Natural killer cell (primary cell): ENCODE measurements around the gene ZFP62. TPM values are rescaled to one million over a fixed set of nuclear protein-coding genes. Genes with fewer than 3 reads are reported as not detected.

Experiments used
- ATAC-seq, 3 donors: fragments of 150-1000 bp in 2 of 3; fragments of 200-7000 bp in 1 of 3; cut with Tn5 transposase; 1 replicate in 1 of 3; 2 replicates in 2 of 3; pipeline ENCODE4 v1.10.0; 2021; ENCODE audit warnings: mild to moderate bottlenecking in 2 of 3, moderate library complexity in 2 of 3
- DNase-seq, 2 donors: peaks; one replicate each; pipeline versions ENCODE4 v3.0.0 to v3.0.0-alpha.2; 2013 to 2021; ENCODE audit warnings: mixed read lengths in 1 of 2
- H3K27ac ChIP-seq: one replicate; pipeline ENCODE4 v1.5.1; 2013; ENCODE audit warnings: mild to moderate bottlenecking, low read length
- H3K27me3 ChIP-seq: one replicate; pipeline ENCODE4 v1.6.1; 2013; ENCODE audit warnings: low read length; ENCODE audit not compliant: control insufficient read depth, insufficient read depth
- H3K36me3 ChIP-seq: one replicate; pipeline ENCODE4 v1.6.1; 2013; ENCODE audit warnings: low read length; ENCODE audit not compliant: control insufficient read depth, insufficient read depth
- H3K4me1 ChIP-seq: one replicate; pipeline ENCODE4 v1.6.1; 2013; ENCODE audit warnings: low read length; ENCODE audit not compliant: control insufficient read depth, insufficient read depth
- H3K4me3 ChIP-seq: one replicate; pipeline ENCODE4 v1.5.1; 2013; ENCODE audit warnings: low read length
- H3K9me3 ChIP-seq: one replicate; pipeline ENCODE4 v1.6.1; 2013; ENCODE audit warnings: low read length; ENCODE audit not compliant: control insufficient read depth, insufficient read depth
- H3K27ac Mint-ChIP-seq, 2 donors: one replicate each; pipeline ENCODE4 v1.8.0; 2022; ENCODE audit warnings: mild to moderate bottlenecking in 2 of 2, mixed read lengths in 2 of 2, moderate library complexity in 1 of 2
- H3K27me3 Mint-ChIP-seq, 2 donors: one replicate each; pipeline ENCODE4 v1.8.0; 2022; ENCODE audit warnings: low read depth in 2 of 2, mixed read lengths in 2 of 2
- H3K36me3 Mint-ChIP-seq: one replicate; pipeline ENCODE4 v1.8.0; 2022; ENCODE audit warnings: mixed read lengths
- H3K4me1 Mint-ChIP-seq, 2 donors: one replicate each; pipeline ENCODE4 v1.8.0; 2022; ENCODE audit warnings: mixed read lengths in 2 of 2
- H3K4me3 Mint-ChIP-seq: one replicate; pipeline ENCODE4 v1.8.0; 2022; ENCODE audit warnings: mild to moderate bottlenecking, moderate library complexity, mixed read lengths
- H3K9me3 Mint-ChIP-seq, 2 donors: one replicate each; pipeline ENCODE4 v1.8.0; 2022; ENCODE audit warnings: mixed read lengths in 2 of 2
- CTCF ChIP-seq: fragments of 200-600 bp; IDR thresholded peaks from one replicate; pipeline ENCODE4 v1.8.0; 2022; ENCODE audit warnings: antibody characterized with exemption
- WGBS: methylation state at CpG from one replicate; pipeline ENCODE4 v1.1.7; 2013; ENCODE audit warnings: missing lambda C conversion rate; ENCODE audit not compliant: insufficient coverage; 5-methylcytosine and 5-hydroxymethylcytosine counted together
- intact Hi-C: fragments of 100-400 bp; cut with micrococcal nuclease; formaldehyde crosslinking; loops from one replicate; pipeline ENCODE4 v1.14.2; 2022
- total RNA-seq, 4 donors: library from RNA; stranded (reverse); fragments of 120-200 nt in 1 of 4; gene quantifications; one replicate each; pipeline versions ENCODE4 v1.2.3 to v1.2.4, GENCODE V29; 2013 to 2022

The ZFP62 gene
- total RNA-seq, 3 donors from 2014 or later (not counting 1 experiment from before 2014, with no cell fraction given): 16.6 to 21.0 (median 20.3) TPM

GRCh38 chr5:180873615-180874520, 12.8 kb upstream of the ZFP62 start:
- no peaks in the 10 kb centered on the region for H3K27me3 ChIP-seq
- no peak overlapping the region for H3K4me3 Mint-ChIP-seq
- no peaks in the 10 kb centered on the region for H3K4me1 Mint-ChIP-seq
- no peak overlapping the region for H3K27ac ChIP-seq
- H3K4me1 ChIP-seq: peaks cover 3% of the 10 kb centered on the region
- H3K27me3 Mint-ChIP-seq: peaks cover 2% of the 10 kb centered on the region in 2 donors
- H3K36me3 ChIP-seq: no peaks in the 10 kb centered on the region
- intact Hi-C loops: no loop called here
- H3K27ac Mint-ChIP-seq: no peak overlapping the region
- H3K36me3 Mint-ChIP-seq: no peaks in the 10 kb centered on the region
- H3K9me3 ChIP-seq: no peaks in the 10 kb centered on the region
- ATAC-seq (peak; percentile 55 to 80 (median 60)), DNase-seq (peak in 1 of 2 donors; percentile 61)
- 65% methylated on average over 13 of the region's 13 CpGs for WGBS
- no peak for TF ChIP-seq CTCF
- H3K4me3 ChIP-seq: no peak overlapping the region
- H3K9me3 Mint-ChIP-seq: no peaks in the 10 kb centered on the region

- no peak for TF ChIP-seq CTCF
- no peaks in the 10 kb centered on the region for H3K9me3 ChIP-seq
- Mint-ChIP-seq H3K27me3 (peaks cover 0 to 8% of the 10 kb centered on the region in 2 donors), H3K9me3 (no peaks in the 10 kb centered on the region), H3K36me3 (no peaks in the 10 kb centered on the region), H3K4me1 (no peaks in the 10 kb centered on the region), H3K4me3 (no peak overlapping the region), H3K27ac (no peak overlapping the region)
- 84% methylated on average over 7 of the region's 9 CpGs for WGBS
- ATAC-seq (no peak), DNase-seq (no peak)
- no peak overlapping the region for H3K4me3 ChIP-seq
- no peak overlapping the region for H3K27ac ChIP-seq
- H3K4me1 ChIP-seq: peaks cover 3% of the 10 kb centered on the region
- no peaks in the 10 kb centered on the region for H3K36me3 ChIP-seq
- H3K27me3 ChIP-seq: no peaks in the 10 kb centered on the region
- intact Hi-C loops: no loop called here
These were observed 11.3 kb upstream of the ZFP62 start for GRCh38 chr5:180872419-180872818.

GRCh38 chr5:180870276-180871068, 9.4 kb upstream of the ZFP62 start:
- H3K4me1 Mint-ChIP-seq: no peaks in the 10 kb centered on the region
- 79% methylated on average over 16 of the region's 16 CpGs for WGBS
- DNase-seq: no peak
- TF ChIP-seq CTCF: no peak
- H3K36me3 ChIP-seq: no peaks in the 10 kb centered on the region
- no peak overlapping the region for H3K4me3 ChIP-seq
- no peak overlapping the region for H3K27ac Mint-ChIP-seq
- intact Hi-C loops: no loop called here
- no peaks in the 10 kb centered on the region for H3K27me3 ChIP-seq
- H3K4me3 Mint-ChIP-seq: no peak overlapping the region
- peaks cover 3% of the 10 kb centered on the region for H3K4me1 ChIP-seq
- no peak for ATAC-seq
- H3K36me3 Mint-ChIP-seq: no peaks in the 10 kb centered on the region
- peaks cover 13 to 19% of the 10 kb centered on the region in 2 donors for H3K27me3 Mint-ChIP-seq
- no peaks in the 10 kb centered on the region for H3K9me3 Mint-ChIP-seq
- no peaks in the 10 kb centered on the region for H3K9me3 ChIP-seq
- H3K27ac ChIP-seq: no peak overlapping the region
